WERI-Rb-1 (cell line): ENCODE data around the gene CMKLR1.
A peak's percentile ranks its signal among the peaks of the same experiment; 100 is the strongest.

Experiments used
- DNase-seq: peaks from one replicate; pipeline ENCODE4 v3.0.0-alpha.2; 2020
- H3K27ac ChIP-seq: fragments of 250-450 bp; sonication (Bioruptor Pico); 2 replicates; pipeline ENCODE4 v1.5.1; 2020; ENCODE audit warnings: mild to moderate bottlenecking, moderate library complexity
- H3K27me3 ChIP-seq: fragments of 250-450 bp; sonication (Bioruptor Pico); 2 replicates; pipeline ENCODE4 v1.5.1; 2021; ENCODE audit warnings: mild to moderate bottlenecking, low read depth, moderate library complexity; ENCODE audit not compliant: insufficient read depth, severe bottlenecking
- H3K36me3 ChIP-seq: fragments of 250-450 bp; sonication (Bioruptor Pico); 2 replicates; pipeline ENCODE4 v1.5.1; 2020; ENCODE audit warnings: mild to moderate bottlenecking, moderate library complexity
- H3K4me3 ChIP-seq: 2 replicates; pipeline ENCODE4 v1.5.1; 2011; ENCODE audit warnings: low read depth, mild to moderate bottlenecking, control low read depth, low read length
- H3K9me3 ChIP-seq: fragments of 250-450 bp; sonication (Bioruptor Pico); 2 replicates; pipeline ENCODE4 v1.5.1; 2021; ENCODE audit warnings: mild to moderate bottlenecking, moderate library complexity; ENCODE audit not compliant: severe bottlenecking
- CTCF ChIP-seq: IDR thresholded peaks from 2 replicates; pipeline ENCODE4 v1.5.1; 2011; ENCODE audit warnings: low read depth, mild to moderate bottlenecking, control low read depth, inconsistent platforms, low read length

CMKLR1 gene

DNA sequence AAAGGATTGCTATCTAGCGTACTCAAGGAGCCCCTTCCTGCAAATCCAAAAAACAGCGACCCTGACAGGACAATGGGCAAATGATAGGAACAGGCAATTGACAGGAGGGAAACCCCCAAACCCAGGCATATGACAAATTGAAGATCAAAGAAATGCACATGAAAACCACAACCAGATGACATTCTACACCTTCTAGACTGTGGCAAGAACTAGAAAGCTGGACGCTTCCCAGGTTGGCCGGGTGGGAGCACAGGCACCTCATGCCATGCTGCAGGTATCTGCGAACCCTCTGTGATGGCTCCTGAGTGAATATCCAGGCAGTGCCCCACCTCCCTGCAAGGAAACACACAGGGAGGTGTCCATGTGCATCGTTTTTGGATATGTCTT is 37.1 kb downstream of the CMKLR1 start:
- no peak for TF ChIP-seq CTCF
- DNase-seq, result no peak
- no peaks in the 10 kb centered on the region for H3K36me3 ChIP-seq
- no peak overlapping the region for H3K4me3 ChIP-seq
- H3K27me3 ChIP-seq, result peaks cover 4% of the 10 kb centered on the region
- no peak overlapping the region for H3K27ac ChIP-seq
- no peaks in the 10 kb centered on the region for H3K9me3 ChIP-seq

- no peak for TF ChIP-seq CTCF
- Histone ChIP-seq H3K27ac (no peak overlapping the region), H3K27me3 (peaks cover 5% of the 10 kb centered on the region)
Observed at GRCh38 chr12:108301346-108301745, 37.8 kb downstream of the CMKLR1 start.

GRCh38 chr12:108299980-108300696 is 39.0 kb downstream of the CMKLR1 start:
- Histone ChIP-seq H3K36me3 (no peaks in the 10 kb centered on the region), H3K4me3 (no peak overlapping the region), H3K9me3 (no peaks in the 10 kb centered on the region), H3K27ac (no peak overlapping the region), H3K27me3 (peaks cover 10% of the 10 kb centered on the region)
- DNase-seq, result no peak
- no peak for TF ChIP-seq CTCF

More at GRCh38 chr12:108301346-108301745, 37.8 kb downstream of the CMKLR1 start:
- no peak for DNase-seq
- Histone ChIP-seq H3K9me3 (no peaks in the 10 kb centered on the region), H3K36me3 (no peaks in the 10 kb centered on the region), H3K4me3 (no peak overlapping the region)

GRCh38 chr12:108299516-108299915 is 39.6 kb downstream of the CMKLR1 start:
- TF ChIP-seq CTCF, result no peak
- H3K4me3 ChIP-seq, result no peak overlapping the region
- peaks cover 14% of the 10 kb centered on the region for H3K27me3 ChIP-seq
- no peaks in the 10 kb centered on the region for H3K36me3 ChIP-seq
- DNase-seq, result peak; percentile 47
- no peaks in the 10 kb centered on the region for H3K9me3 ChIP-seq
- H3K27ac ChIP-seq, result no peak overlapping the region

- no peak for TF ChIP-seq CTCF
- Histone ChIP-seq H3K4me3 (no peak overlapping the region), H3K27me3 (peaks cover 21% of the 10 kb centered on the region), H3K36me3 (no peaks in the 10 kb centered on the region), H3K9me3 (no peaks in the 10 kb centered on the region), H3K27ac (no peak overlapping the region)
- DNase-seq, result no peak
Observed at GRCh38 chr12:108298761-108299275, 40.3 kb downstream of the CMKLR1 start.
